ENCODE data around the gene CLEC18C.
"Not testable (repeated sequence)": the region's sequence is repeated elsewhere in the genome, so short reads cannot be mapped to it uniquely, and the experiment has no call there.

Gene CLEC18C

GRCh38 chr16:70173212-70173837 is at the start of gene CLEC18C:
Gene CLEC18C, plus strand, starts transcription at chr16:70173787. Its CDS starts 492 bp downstream, at chr16:70174279.
- not testable (repeated sequence) for DNase-seq (ENCODE audit: low read depth in 2 of 2)

- not testable (repeated sequence) for DNase-seq (ENCODE audit: low read depth in 2 of 2)
Observed at GRCh38 chr16:70123822-70124221, 49.8 kb upstream of the CLEC18C start.

GRCh38 chr16:70126226-70126625 is 47.4 kb upstream of the CLEC18C start:
- DNase-seq (ENCODE audit: low read depth in 2 of 2), result not testable (repeated sequence)

- not testable (repeated sequence) for DNase-seq (ENCODE audit: low read depth in 2 of 2)
Observed at GRCh38 chr16:70127706-70128105, 45.9 kb upstream of the CLEC18C start.

- not testable (repeated sequence) for DNase-seq (ENCODE audit: low read depth in 2 of 2)
Observed at GRCh38 chr16:70128844-70129243, 44.7 kb upstream of the CLEC18C start.

GRCh38 chr16:70135796-70136195 is 37.8 kb upstream of the CLEC18C start:
- DNase-seq (ENCODE audit: low read depth in 2 of 2), result not testable (repeated sequence)

GRCh38 chr16:70136595-70136994 is 37.0 kb upstream of the CLEC18C start:
- DNase-seq (ENCODE audit: low read depth in 2 of 2), result not testable (repeated sequence)

- not testable (repeated sequence) for DNase-seq (ENCODE audit: low read depth in 2 of 2)
Observed at GRCh38 chr16:70142739-70143138, 30.8 kb upstream of the CLEC18C start.

GRCh38 chr16:70143231-70143895 is 30.2 kb upstream of the CLEC18C start:
- DNase-seq (ENCODE audit: low read depth in 2 of 2), result not testable (repeated sequence)

- DNase-seq (ENCODE audit: low read depth in 2 of 2), result not testable (repeated sequence)
Observed at GRCh38 chr16:70147853-70148252, 25.7 kb upstream of the CLEC18C start.

- DNase-seq (ENCODE audit: low read depth in 2 of 2), result not testable (repeated sequence)
Observed at GRCh38 chr16:70148453-70148852, 25.1 kb upstream of the CLEC18C start.

- not testable (repeated sequence) for DNase-seq (ENCODE audit: low read depth in 2 of 2)
Observed at GRCh38 chr16:70149296-70149695, 24.3 kb upstream of the CLEC18C start.

- no peak for DNase-seq (ENCODE audit: low read depth in 2 of 2)
Observed at GRCh38 chr16:70151391-70151790, 22.2 kb upstream of the CLEC18C start.

GRCh38 chr16:70151941-70152509 is 21.6 kb upstream of the CLEC18C start:
- no peak for DNase-seq (ENCODE audit: low read depth in 2 of 2)

- no peak for DNase-seq (ENCODE audit: low read depth in 2 of 2)
Observed at GRCh38 chr16:70152578-70153302, 20.8 kb upstream of the CLEC18C start.

GRCh38 chr16:70154736-70155135 is 18.9 kb upstream of the CLEC18C start:
- not testable (repeated sequence) for DNase-seq (ENCODE audit: low read depth in 2 of 2)

GRCh38 chr16:70156207-70156978 is 17.2 kb upstream of the CLEC18C start:
- DNase-seq (ENCODE audit: low read depth in 2 of 2), result no peak

- no peak for DNase-seq (ENCODE audit: low read depth in 2 of 2)
Observed at GRCh38 chr16:70157105-70157476, 16.5 kb upstream of the CLEC18C start.

GRCh38 chr16:70157477-70158260 is 15.9 kb upstream of the CLEC18C start:
- DNase-seq (ENCODE audit: low read depth in 2 of 2), result no peak

GRCh38 chr16:70158261-70158939 is 15.2 kb upstream of the CLEC18C start:
- DNase-seq (ENCODE audit: low read depth in 2 of 2), result no peak
